Right lung (tissue), 10 donors: ENCODE measurements around the gene PCSK1N. TPM values are rescaled to one million over a fixed set of nuclear protein-coding genes. Genes with fewer than 3 reads are reported as not detected.
"Not testable (repeated sequence)": the region's sequence is repeated elsewhere in the genome, so short reads cannot be mapped to it uniquely, and the experiment has no call there.

Experiments used
- DNase-seq, 2 donors: peaks; one replicate each; pipeline ENCODE4 v3.0.0-alpha.2; 2013
- long read RNA-seq, 8 donors: transcript quantifications; one replicate each; lab custom pipeline, GENCODE V29; 2026
- polyA plus RNA-seq, 5 donors: library from polyadenylated mRNA; unstranded; fragments of 120-200 nt; gene quantifications; one replicate each; pipeline versions ENCODE4 v1.2.1 to v1.2.3, GENCODE V29; 2013; ENCODE audit warnings: inconsistent platforms in 1 of 5, low replicate concordance in 1 of 5; ENCODE audit not compliant: insufficient read length in 5 of 5, insufficient read depth in 1 of 5

PCSK1N gene
- polyA plus RNA-seq = 1 to 10 TPM; 2.0 to 5.6 (median 3.5) TPM
- long read RNA-seq, donor 1, transcript PCSK1N-201 (3 exons, 1,050 nt) = major isoform, 5 of 5 reads
- long read RNA-seq, donor 1, partial matches to known transcripts = 0 of 5 reads
- long read RNA-seq, donor 1, other reads (novel, unspliced or antisense) = 0 of 5 reads
- long read RNA-seq, donor 2, partial matches to known transcripts = 0 of 4 reads
- long read RNA-seq, donor 2, other reads (novel, unspliced or antisense) = 0 of 4 reads
- long read RNA-seq, donor 3, transcript PCSK1N-201 (3 exons, 1,050 nt) = major isoform, 8 of 8 reads
- long read RNA-seq, donor 3, partial matches to known transcripts = 0 of 8 reads
- long read RNA-seq, donor 3, other reads (novel, unspliced or antisense) = 0 of 8 reads
- long read RNA-seq, donor 4, transcript PCSK1N-201 (3 exons, 1,050 nt) = major isoform, 7 of 7 reads
- long read RNA-seq, donor 4, partial matches to known transcripts = 0 of 7 reads
- long read RNA-seq, donor 4, other reads (novel, unspliced or antisense) = 0 of 7 reads
- long read RNA-seq, donor 5, transcript PCSK1N-201 (3 exons, 1,050 nt) = major isoform, 11 of 17 reads
- long read RNA-seq, donor 5, partial matches to known transcripts = 6 of 17 reads
- long read RNA-seq, donor 5, other reads (novel, unspliced or antisense) = 0 of 17 reads
- long read RNA-seq, donor 6, transcript PCSK1N-201 (3 exons, 1,050 nt) = major isoform, 6 of 6 reads
- long read RNA-seq, donor 6, partial matches to known transcripts = 0 of 6 reads
- long read RNA-seq, donor 6, other reads (novel, unspliced or antisense) = 0 of 6 reads
- long read RNA-seq, donor 7, partial matches to known transcripts = 0 of 2 reads
- long read RNA-seq, donor 7, other reads (novel, unspliced or antisense) = 0 of 2 reads
- long read RNA-seq, donor 8, partial matches to known transcripts = 0 of 4 reads
- long read RNA-seq, donor 8, other reads (novel, unspliced or antisense) = 0 of 4 reads

- no peak for DNase-seq
Measured at GRCh38 chrX:48835524-48836329, at the start of gene PCSK1N. PCSK1N (minus strand) TSS chrX:48835610; CDS start chrX:48835532, 78 bp downstream.

GRCh38 chrX:48883729-48884128, 48.3 kb upstream of the PCSK1N start:
- no peak for DNase-seq

GRCh38 chrX:48876944-48877343, 41.5 kb upstream of the PCSK1N start:
- not testable (repeated sequence) for DNase-seq

GRCh38 chrX:48872017-48872416, 36.6 kb upstream of the PCSK1N start:
- not testable (repeated sequence) for DNase-seq

- no peak for DNase-seq
Measured at GRCh38 chrX:48864210-48864609, 28.8 kb upstream of the PCSK1N start.

GRCh38 chrX:48854898-48855297, 19.5 kb upstream of the PCSK1N start:
- no peak for DNase-seq

GRCh38 chrX:48854121-48854804, 18.9 kb upstream of the PCSK1N start:
- DNase-seq = not testable (repeated sequence)

GRCh38 chrX:48853494-48853893, 18.1 kb upstream of the PCSK1N start:
- DNase-seq = not testable (repeated sequence)

- no peak for DNase-seq
Measured at GRCh38 chrX:48852857-48853256, 17.4 kb upstream of the PCSK1N start.

- DNase-seq = no peak
Measured at GRCh38 chrX:48848847-48849246, 13.4 kb upstream of the PCSK1N start.

- no peak for DNase-seq
Measured at GRCh38 chrX:48839686-48840085, 4.3 kb upstream of the PCSK1N start.

GRCh38 chrX:48834383-48834709, 1.1 kb downstream of the PCSK1N start:
- no peak for DNase-seq

GRCh38 chrX:48833542-48834138, 1.8 kb downstream of the PCSK1N start:
- DNase-seq = no peak

GRCh38 chrX:48831909-48832291, 3.5 kb downstream of the PCSK1N start:
- DNase-seq = no peak

GRCh38 chrX:48831136-48831908, 4.1 kb downstream of the PCSK1N start:
- DNase-seq = no peak

- no peak for DNase-seq
Measured at GRCh38 chrX:48829016-48829735, 6.2 kb downstream of the PCSK1N start.

GRCh38 chrX:48827654-48827968, 7.8 kb downstream of the PCSK1N start:
- DNase-seq = no peak

- no peak for DNase-seq
Measured at GRCh38 chrX:48826876-48827653, 8.3 kb downstream of the PCSK1N start.
